HG02870 (cell line): ENCODE measurements around the gene CCNG2.
A peak's percentile ranks its signal among the peaks of the same experiment; 100 is the strongest.

Experiments
- ATAC-seq: cut with Tn5 transposase; IDR thresholded peaks from one replicate; pipeline ENCODE4 v1.9.1; 2021; ENCODE audit warnings: mild to moderate bottlenecking, moderate library complexity; ENCODE audit not compliant: unreplicated experiment

Gene CCNG2

GRCh38 chr4:77174426-77174825 lies 17.4 kb downstream of the CCNG2 start:
- ATAC-seq: no peak

- no peak for ATAC-seq
Measured at GRCh38 chr4:77175201-77175611, 18.2 kb downstream of the CCNG2 start.

GRCh38 chr4:77176640-77177039 lies 19.6 kb downstream of the CCNG2 start:
- no peak for ATAC-seq

GRCh38 chr4:77177199-77177598 lies 20.2 kb downstream of the CCNG2 start:
- no peak for ATAC-seq

DNA sequence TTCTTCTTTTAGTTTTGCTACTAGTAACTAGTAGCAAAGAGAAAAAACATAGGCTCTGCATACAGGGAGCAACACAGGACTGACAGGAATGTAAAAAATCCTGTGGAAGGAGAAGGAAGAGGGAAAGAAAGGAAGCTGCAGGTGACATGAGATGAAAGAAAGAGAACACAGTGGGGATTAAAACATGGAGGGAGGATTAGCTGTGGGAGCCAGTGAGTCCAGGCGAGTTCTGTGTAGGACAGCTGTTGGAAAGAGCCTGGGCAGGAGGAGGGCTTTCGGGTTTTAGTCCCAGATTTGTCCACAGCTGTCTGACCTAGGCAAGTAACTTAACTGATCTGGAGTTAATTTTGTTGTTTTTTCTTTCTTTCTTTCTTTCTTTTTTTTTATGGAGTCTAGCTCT lies 21.6 kb downstream of the CCNG2 start:
- ATAC-seq: no peak

DNA sequence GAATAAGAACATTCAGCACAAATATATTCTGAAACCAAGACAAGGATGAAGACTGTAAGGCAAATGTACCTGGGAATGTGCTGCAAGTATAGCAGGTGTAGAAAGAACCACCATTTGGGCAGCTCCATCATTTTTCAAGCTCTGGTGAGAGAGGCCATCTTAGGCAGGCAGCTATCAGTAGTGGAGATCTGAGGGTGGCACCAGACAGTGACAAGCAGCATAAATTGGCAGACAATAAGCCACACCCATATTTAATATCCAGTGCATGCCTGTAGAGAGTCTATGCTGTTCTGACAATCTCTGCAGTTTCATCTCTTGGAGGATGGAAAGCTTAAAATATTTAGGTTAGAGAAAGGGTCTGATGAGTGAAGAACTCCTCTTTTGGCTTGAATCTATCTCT lies 22.5 kb downstream of the CCNG2 start:
- no peak for ATAC-seq

DNA sequence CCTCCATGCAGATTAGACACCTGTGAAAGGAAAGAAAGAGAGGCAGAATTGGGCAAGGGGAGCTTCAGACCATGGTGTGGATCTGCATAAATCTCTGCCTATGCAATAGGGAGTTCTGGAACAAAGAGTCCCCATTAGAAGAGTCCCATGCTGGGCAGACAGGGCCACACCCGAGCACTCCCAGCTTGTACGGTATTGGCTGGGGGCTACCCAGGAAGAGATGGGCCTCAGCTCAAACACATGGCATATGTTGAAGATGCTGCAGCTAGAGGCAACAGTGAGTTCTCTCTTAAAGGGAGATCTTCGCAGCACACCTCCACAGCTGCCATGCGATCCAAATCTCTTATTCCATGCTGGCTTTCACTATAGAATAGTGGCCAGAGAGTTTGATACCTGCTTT lies 24.7 kb downstream of the CCNG2 start:
- no peak for ATAC-seq

GRCh38 chr4:77183777-77184420 lies 26.9 kb downstream of the CCNG2 start:
- no peak for ATAC-seq

- no peak for ATAC-seq
Measured at GRCh38 chr4:77184974-77185373, 28.0 kb downstream of the CCNG2 start.

DNA sequence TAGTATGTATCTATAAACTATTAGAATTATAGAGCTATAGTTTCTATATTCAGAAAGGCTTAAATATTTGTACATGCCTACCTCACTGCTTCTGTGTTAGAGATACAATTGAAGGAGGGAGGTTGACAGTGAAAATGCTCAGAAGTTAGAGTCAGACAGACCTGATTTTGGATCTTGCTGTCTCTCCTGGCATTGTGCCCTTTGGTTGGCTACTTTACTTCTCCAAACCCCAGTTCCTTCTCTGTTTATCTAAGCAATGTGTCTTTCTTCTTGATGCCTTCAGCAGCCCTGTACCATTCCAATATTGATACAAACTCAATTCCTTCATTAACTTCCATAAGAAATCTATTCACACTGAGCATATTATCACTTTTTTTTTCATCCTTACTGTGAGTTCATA lies 28.7 kb downstream of the CCNG2 start:
- no peak for ATAC-seq

- no peak for ATAC-seq
Measured at GRCh38 chr4:77187322-77187721, 30.3 kb downstream of the CCNG2 start.

GRCh38 chr4:77188498-77189220 lies 31.7 kb downstream of the CCNG2 start:
- no peak for ATAC-seq

DNA sequence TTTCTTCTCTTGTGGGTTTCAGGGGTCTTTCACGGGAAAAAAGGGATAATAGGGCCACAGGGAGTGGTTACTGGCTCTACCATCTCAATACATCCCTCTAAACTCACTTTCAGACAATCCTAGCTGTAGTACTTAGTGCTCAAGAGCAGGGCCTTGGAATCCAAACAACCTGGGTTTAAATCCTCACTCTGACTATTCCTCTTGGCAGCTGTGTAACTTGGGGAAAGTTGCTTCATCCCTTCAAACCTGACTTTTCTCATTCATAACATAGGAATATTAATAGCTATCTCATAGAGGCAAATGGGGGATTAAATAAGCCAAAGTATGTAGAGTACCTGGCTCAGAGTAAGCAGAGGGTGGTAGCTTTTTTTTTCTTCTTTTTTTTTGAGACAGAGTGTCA lies 32.4 kb downstream of the CCNG2 start:
- no peak for ATAC-seq

- ATAC-seq: no peak
Measured at GRCh38 chr4:77190053-77190452, 33.0 kb downstream of the CCNG2 start.

GRCh38 chr4:77193046-77193445 lies 36.0 kb downstream of the CCNG2 start:
- no peak for ATAC-seq

- peak; percentile 81 for ATAC-seq
Measured at GRCh38 chr4:77193511-77194102, 36.6 kb downstream of the CCNG2 start.

- ATAC-seq: no peak
Measured at GRCh38 chr4:77194366-77194765, 37.4 kb downstream of the CCNG2 start.

GRCh38 chr4:77194989-77195388 lies 38.0 kb downstream of the CCNG2 start:
- no peak for ATAC-seq

GRCh38 chr4:77196866-77197265 lies 39.9 kb downstream of the CCNG2 start:
- peak; percentile 33 for ATAC-seq

DNA sequence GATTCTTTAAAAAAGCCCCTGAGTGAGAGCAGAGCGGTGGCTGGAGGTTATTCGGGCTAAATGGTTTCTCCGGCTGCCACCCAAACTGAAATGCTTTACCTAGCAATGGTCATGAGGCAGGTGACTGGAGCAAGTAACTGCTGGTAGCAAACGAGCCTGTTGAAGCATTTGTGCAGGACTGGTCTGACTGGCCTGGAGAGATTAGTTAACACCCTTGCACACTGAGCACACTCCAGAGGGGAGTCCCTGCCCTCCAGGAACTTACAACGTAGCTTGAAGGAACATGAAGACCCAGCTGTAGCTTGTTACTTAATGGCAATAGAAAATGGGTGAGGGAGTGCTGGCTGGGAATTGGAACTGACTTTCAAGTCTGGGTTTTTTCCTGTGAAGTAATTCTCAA lies 40.4 kb downstream of the CCNG2 start:
- ATAC-seq: no peak

- ATAC-seq: no peak
Measured at GRCh38 chr4:77197831-77198230, 40.8 kb downstream of the CCNG2 start.

GRCh38 chr4:77199276-77199675 lies 42.3 kb downstream of the CCNG2 start:
- ATAC-seq: no peak
